HG02981 (cell line): ENCODE measurements around the gene HPCAL4.

Experiments used
- ATAC-seq: cut with Tn5 transposase; IDR thresholded peaks from one replicate; pipeline ENCODE4 v1.9.1; 2021; ENCODE audit warnings: mild to moderate bottlenecking, moderate library complexity; ENCODE audit not compliant: unreplicated experiment

HPCAL4 gene

GRCh38 chr1:39652554-39652953, 38.7 kb downstream of the HPCAL4 start:
- ATAC-seq: no peak

- no peak for ATAC-seq
These were observed 39.1 kb downstream of the HPCAL4 start for GRCh38 chr1:39652105-39652504.

GRCh38 chr1:39650431-39650830, 40.8 kb downstream of the HPCAL4 start:
- no peak for ATAC-seq

- ATAC-seq: no peak
These were observed 41.5 kb downstream of the HPCAL4 start for GRCh38 chr1:39649636-39650185.

GRCh38 chr1:39648496-39648895, 42.7 kb downstream of the HPCAL4 start:
- ATAC-seq: no peak

DNA sequence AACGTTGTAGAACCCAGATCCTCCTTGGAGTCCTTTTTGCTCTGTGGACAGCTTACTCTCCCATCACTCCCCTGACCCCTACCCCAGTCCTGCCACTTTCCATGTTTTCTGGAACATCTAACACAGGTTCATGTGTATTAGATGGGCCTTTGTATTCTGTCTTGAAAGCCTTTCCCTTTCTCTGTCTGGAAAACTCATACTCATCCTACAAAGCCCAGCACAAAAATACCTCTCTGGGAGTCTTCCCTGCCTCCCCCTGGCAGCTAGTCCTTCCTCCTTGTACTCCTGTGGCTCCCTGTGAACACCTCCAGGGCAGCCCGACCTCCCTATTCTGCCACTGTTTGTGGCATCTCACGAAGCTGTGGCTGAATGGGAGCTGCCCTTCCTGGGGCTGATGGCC, 44.0 kb downstream of the HPCAL4 start:
- no peak for ATAC-seq

- no peak for ATAC-seq
These were observed 44.8 kb downstream of the HPCAL4 start for GRCh38 chr1:39646232-39647081.

DNA sequence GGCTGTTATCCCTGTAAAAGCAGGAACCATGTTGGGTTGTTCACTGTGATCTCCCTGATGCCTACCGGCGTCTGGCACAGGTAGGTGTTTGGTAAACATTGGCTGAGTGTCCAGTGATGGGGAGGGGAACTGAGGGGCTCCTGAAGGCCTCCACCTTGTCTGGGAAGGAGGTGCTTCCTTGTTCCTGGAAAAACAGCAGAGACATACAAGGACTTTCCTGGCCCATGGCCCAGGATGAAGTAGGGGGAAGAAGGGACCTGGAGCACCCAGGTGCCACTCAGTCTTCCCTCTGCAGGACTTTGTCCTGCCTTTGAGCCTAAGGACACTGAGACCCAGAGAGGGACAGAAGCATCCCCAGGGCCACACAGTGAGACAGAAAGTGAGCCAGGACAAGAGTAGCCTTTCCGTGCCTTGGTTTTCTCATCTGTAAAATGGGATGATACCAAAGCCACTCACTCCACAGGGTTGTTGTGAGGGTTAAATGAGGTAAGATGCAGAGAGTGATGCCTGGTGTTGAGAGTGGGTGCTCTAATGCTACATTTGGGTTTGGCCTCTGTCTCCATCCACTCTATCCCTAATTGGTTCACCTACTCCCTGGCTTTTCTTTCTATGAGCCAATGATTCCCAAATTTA, 45.7 kb downstream of the HPCAL4 start:
- no peak for ATAC-seq

GRCh38 chr1:39643705-39644104, 47.5 kb downstream of the HPCAL4 start:
- no peak for ATAC-seq

DNA sequence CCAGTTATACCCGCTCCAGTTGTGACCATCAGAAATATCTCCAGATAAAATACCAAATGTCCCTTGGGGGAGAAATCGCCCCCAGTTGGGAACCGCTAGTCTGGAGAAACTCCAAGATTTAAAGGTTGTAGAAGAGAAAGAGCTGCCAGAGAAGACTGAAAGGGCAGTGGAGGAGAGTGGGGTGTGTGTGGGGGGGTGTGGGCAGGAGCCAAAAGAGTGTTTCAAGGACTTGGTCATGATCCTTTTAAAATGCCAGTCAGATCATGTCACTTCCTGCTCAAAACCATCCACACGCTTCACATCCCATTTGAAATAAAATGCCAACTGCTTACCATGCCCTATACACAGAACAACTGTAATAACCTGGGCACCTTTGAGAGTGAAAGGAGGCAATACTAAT, 48.4 kb downstream of the HPCAL4 start:
- ATAC-seq: no peak

- ATAC-seq: no peak
These were observed 50.4 kb downstream of the HPCAL4 start for GRCh38 chr1:39640861-39641260.

DNA sequence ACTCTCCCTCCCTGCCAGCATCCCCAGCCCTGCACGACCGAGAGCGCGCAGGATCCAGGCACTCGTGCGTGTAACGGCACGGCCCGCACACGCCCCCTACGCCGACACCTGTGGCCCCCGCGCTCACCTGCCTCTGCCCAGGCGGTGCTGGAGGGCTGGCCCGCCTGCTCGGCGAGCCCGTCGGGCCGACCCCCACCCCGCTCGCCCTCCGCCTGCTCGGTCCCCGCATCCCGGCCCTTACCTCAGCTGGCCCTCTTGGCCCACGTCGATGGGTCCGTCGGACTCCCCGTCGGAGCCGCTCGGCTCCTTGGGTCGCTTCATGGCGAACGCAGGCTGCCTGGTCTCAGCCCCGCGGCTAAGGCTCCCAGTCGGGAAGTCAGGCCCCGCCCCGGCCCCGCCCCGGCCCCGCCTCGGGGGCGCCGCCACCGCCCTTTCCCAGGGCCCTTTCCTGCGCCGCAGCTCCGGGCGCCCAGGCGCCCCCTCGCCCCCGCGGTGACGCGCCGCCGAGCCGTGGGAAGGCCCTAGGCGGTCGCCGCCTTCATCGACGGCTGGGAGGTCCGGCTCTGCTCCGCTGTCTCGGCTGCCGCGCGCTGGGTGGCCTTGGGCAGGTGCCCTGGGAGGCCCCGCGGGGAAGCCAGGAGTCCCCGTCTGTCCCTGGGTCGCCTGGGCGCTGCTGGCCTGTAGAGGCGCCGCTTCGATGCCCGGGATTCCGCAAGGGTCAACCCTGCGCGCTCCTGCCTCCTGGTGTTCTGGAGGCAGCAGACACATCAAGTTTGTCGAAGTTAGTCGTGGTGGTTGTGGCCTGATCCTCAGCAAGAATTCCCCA, 51.7 kb downstream of the HPCAL4 start, which contains the start of gene HEYL:
Gene HEYL, minus strand, starts transcription at position 339 of the 826 bp plus-strand sequence. Its CDS starts 18 bp downstream, at position 321.
- ATAC-seq: no peak

DNA sequence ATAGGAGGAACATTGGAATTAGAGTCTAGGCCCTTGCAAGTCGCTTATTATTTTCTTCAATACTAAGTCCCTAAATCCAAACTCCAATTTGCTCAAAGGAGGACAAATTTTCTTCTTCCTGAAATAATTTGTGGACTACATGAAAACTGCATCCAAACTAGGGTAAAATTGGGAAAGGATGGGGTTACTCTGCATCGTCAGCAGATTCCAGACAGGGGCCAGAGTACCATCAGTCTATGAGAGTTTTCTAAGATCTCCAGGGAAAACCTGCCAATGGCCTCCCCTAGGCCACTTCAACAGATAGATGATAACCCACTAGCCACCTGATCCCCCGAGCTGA, 52.3 kb downstream of the HPCAL4 start:
- ATAC-seq: no peak

- ATAC-seq: no peak
These were observed 53.9 kb downstream of the HPCAL4 start for GRCh38 chr1:39637361-39637760.

DNA sequence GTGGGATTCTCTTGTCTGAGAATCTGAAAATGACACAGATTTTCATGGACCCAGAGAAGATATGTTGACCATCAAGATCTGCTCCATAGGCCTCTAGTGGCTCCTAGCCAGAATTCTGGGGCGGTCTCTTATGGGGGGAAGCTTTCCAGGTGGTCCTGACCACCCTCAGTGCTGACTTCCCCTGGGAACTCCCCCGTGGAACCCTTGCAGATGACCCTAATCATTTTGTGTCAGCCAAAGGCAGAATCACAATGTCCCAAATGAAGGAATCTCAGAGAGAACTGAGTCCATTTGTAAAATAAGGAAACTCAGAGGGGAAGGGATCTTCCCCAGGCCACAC, 55.4 kb downstream of the HPCAL4 start:
- ATAC-seq: no peak

DNA sequence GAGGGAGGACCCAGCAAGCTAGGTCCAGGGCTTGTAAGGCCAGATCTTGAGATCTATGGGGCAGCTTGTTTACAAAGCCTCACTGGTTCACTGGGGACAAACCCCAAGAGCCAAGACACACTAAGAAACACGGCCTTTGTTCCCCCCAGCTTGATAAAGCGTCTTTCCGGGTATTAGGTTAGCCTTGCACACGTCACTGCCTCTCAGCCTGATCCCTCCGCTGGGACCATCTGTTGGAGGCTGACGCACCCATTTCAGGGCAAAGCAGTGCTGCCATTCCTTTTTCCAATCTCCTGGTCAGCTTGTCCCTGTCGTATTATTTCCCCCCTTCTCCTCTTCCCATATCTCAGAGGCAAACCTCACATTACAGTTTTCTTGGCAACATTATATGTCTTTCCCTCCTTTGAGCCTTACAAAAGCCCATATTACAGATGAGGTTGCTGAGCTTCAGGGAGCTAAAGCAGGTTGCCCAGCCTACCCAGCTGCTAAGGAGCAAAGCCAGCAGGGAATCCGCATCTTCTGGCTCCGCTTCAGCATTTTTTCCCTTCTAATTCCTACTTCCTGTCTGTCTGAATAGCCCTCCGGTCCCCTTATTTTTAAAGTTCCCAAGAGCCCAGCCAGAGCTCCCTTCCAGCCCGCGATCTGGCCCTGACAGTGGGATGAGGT, 55.9 kb downstream of the HPCAL4 start:
- no peak for ATAC-seq

GRCh38 chr1:39633422-39633821, 57.8 kb downstream of the HPCAL4 start:
- ATAC-seq: no peak

- no peak for ATAC-seq
These were observed 58.4 kb downstream of the HPCAL4 start for GRCh38 chr1:39632682-39633417.

DNA sequence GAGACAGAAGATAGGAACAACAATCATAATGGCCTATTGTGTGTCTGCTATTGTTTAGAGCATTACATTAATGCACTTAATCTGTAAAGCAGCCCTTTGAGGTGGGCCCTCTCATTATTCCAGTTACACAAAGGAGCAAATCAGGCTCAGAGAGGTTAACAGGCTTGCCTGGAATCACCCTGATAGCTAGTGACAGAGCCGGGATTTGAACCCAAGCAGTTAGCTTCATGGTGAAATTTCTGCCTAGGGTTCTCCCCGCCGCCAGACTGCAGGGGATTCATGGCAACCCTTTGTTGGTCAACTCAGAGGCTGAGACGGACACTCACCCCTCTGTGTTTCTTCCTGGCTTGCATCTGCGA, 58.9 kb downstream of the HPCAL4 start:
- ATAC-seq: no peak
